ENCODE measurements around the gene ZMIZ1. TPM values are rescaled to one million over a fixed set of nuclear protein-coding genes. Genes with fewer than 3 reads are reported as not detected.

The ZMIZ1 gene
- total RNA-seq, 1 experiment from 2014 or later: 35.8 TPM

DNA sequence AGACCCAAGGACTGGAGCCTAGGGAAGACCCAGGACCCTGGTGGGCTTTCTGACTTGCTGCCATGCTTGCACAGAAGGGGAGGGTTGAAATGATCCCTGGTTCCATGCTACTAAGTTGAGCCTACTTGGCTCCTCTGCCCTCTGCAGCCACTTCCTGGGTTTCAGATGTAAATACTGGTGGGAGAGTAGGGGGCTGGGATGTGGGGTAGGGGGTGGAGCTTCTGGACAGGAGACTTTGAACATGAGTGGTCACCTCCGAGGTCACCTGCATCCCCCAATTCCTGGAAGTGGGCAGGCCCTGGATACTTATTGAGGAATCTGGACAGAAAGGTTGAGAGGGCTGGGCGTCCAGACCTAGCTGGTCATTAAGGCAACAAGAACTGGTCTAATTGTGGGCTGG lies 2.9 kb upstream of the ZMIZ1 start:
- Histone ChIP-seq H3K4me3 (ENCODE audit: low read depth, low read length, poor library complexity, severe bottlenecking) (no peak overlapping the region), H3K36me3 (ENCODE audit: insufficient read depth, low read length, poor library complexity, severe bottlenecking) (no peaks in the 10 kb centered on the region), H3K27ac (ENCODE audit: low read depth, low read length, poor library complexity, severe bottlenecking) (no peak overlapping the region), H3K27me3 (replicated peaks; ENCODE audit: insufficient read depth, low read depth, low read length, poor library complexity) (no peaks in the 10 kb centered on the region), H3K9me3 (ENCODE audit: low read depth, low read length, poor library complexity, severe bottlenecking) (no peaks in the 10 kb centered on the region), H3K4me1 (ENCODE audit: insufficient read depth, low read length, poor library complexity, severe bottlenecking) (peaks cover 8% of the 10 kb centered on the region)
- intact Hi-C loops (cut with micrococcal nuclease; ENCODE audit: unreplicated experiment): loop anchor here (5.0 to 10.0 kb wide), 3 partner anchors 94 to 1024 kb away; no protein-coding TSS in a partner anchor
- CTCF ChIA-PET: interaction anchor here (1.2 kb wide), 1 partner anchor 92 kb away, joined by 3 read pairs; no protein-coding TSS in a partner anchor
- DNase-seq (ENCODE audit: low spot score): no peak
- TF ChIP-seq EZH2 (IDR thresholded peaks at IDR 0.05; ENCODE audit: borderline replicate concordance, low read depth, low read length, poor library complexity, severe bottlenecking): no peak
- TF ChIP-seq, protein P1, sequence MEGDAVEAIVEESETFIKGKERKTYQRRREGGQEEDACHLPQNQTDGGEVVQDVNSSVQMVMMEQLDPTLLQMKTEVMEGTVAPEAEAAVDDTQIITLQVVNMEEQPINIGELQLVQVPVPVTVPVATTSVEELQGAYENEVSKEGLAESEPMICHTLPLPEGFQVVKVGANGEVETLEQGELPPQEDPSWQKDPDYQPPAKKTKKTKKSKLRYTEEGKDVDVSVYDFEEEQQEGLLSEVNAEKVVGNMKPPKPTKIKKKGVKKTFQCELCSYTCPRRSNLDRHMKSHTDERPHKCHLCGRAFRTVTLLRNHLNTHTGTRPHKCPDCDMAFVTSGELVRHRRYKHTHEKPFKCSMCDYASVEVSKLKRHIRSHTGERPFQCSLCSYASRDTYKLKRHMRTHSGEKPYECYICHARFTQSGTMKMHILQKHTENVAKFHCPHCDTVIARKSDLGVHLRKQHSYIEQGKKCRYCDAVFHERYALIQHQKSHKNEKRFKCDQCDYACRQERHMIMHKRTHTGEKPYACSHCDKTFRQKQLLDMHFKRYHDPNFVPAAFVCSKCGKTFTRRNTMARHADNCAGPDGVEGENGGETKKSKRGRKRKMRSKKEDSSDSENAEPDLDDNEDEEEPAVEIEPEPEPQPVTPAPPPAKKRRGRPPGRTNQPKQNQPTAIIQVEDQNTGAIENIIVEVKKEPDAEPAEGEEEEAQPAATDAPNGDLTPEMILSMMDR (conservative IDR thresholded peaks at IDR 0.05; ENCODE audit: low read depth, low read length): no peak
- BruUV-seq (replicated peaks): no TSS peak
- POLR2A ChIA-PET (ENCODE audit: low non-redundant PET): no interaction called here

GRCh38 chr10:79066411-79067240 lies 2.1 kb upstream of the ZMIZ1 start:
- no peak for TF ChIP-seq EZH2 (IDR thresholded peaks at IDR 0.05; ENCODE audit: borderline replicate concordance, low read depth, low read length, poor library complexity, severe bottlenecking)
- TF ChIP-seq, protein P1 (conservative IDR thresholded peaks at IDR 0.05; ENCODE audit: low read depth, low read length): no peak
- CTCF ChIA-PET: interaction anchor here (0.6 to 1.2 kb wide), 4 partner anchors 48 to 1019 kb away, joined by 3 to 4 read pairs (median 3); no protein-coding TSS in a partner anchor
- H3K4me3 ChIP-seq (ENCODE audit: low read depth, low read length, poor library complexity, severe bottlenecking): peak overlapping the region; percentile 86
- H3K27ac ChIP-seq (ENCODE audit: low read depth, low read length, poor library complexity, severe bottlenecking): no peak overlapping the region
- no peaks in the 10 kb centered on the region for H3K9me3 ChIP-seq (ENCODE audit: low read depth, low read length, poor library complexity, severe bottlenecking)
- H3K27me3 ChIP-seq (replicated peaks; ENCODE audit: insufficient read depth, low read depth, low read length, poor library complexity): no peaks in the 10 kb centered on the region
- intact Hi-C loops (cut with micrococcal nuclease; ENCODE audit: unreplicated experiment): loop anchor here (5.0 to 10.0 kb wide), 3 partner anchors 94 to 1024 kb away; no protein-coding TSS in a partner anchor
- POLR2A ChIA-PET (ENCODE audit: low non-redundant PET): interaction anchor here (0.7 kb wide), 1 partner anchor 67 kb away, joined by 3 read pairs; no protein-coding TSS in a partner anchor
- DNase-seq (ENCODE audit: low spot score): peak; percentile 48
- BruUV-seq (replicated peaks): no TSS peak
- peaks cover 16% of the 10 kb centered on the region for H3K4me1 ChIP-seq (ENCODE audit: insufficient read depth, low read length, poor library complexity, severe bottlenecking)
- H3K36me3 ChIP-seq (ENCODE audit: insufficient read depth, low read length, poor library complexity, severe bottlenecking): no peaks in the 10 kb centered on the region

GRCh38 chr10:79067241-79068202 lies 1.2 kb upstream of the ZMIZ1 start:
- TF ChIP-seq EZH2 (IDR thresholded peaks at IDR 0.05; ENCODE audit: borderline replicate concordance, low read depth, low read length, poor library complexity, severe bottlenecking): no peak
- TF ChIP-seq, protein P1 (conservative IDR thresholded peaks at IDR 0.05; ENCODE audit: low read depth, low read length): 0 out of 2 replicates have a peak, but pooled peaks have one; percentile 17
- peak; percentile 89 for DNase-seq (ENCODE audit: low spot score)
- Histone ChIP-seq H3K36me3 (ENCODE audit: insufficient read depth, low read length, poor library complexity, severe bottlenecking) (no peaks in the 10 kb centered on the region), H3K27ac (ENCODE audit: low read depth, low read length, poor library complexity, severe bottlenecking) (peak overlapping the region; percentile 47), H3K9me3 (ENCODE audit: low read depth, low read length, poor library complexity, severe bottlenecking) (no peaks in the 10 kb centered on the region), H3K4me1 (ENCODE audit: insufficient read depth, low read length, poor library complexity, severe bottlenecking) (peaks cover 18% of the 10 kb centered on the region), H3K27me3 (replicated peaks; ENCODE audit: insufficient read depth, low read depth, low read length, poor library complexity) (no peaks in the 10 kb centered on the region), H3K4me3 (ENCODE audit: low read depth, low read length, poor library complexity, severe bottlenecking) (peak overlapping the region; percentile 86)
- no TSS peak for BruUV-seq (replicated peaks)
- ChIA-PET CTCF (interaction anchor here (0.6 to 1.0 kb wide), 4 partner anchors 47 to 1020 kb away, joined by 3 to 7 read pairs (median 4); no protein-coding TSS in a partner anchor), POLR2A (ENCODE audit: low non-redundant PET) (interaction anchor here (0.6 kb wide), 1 partner anchor 178 kb away, joined by 16 read pairs; no protein-coding TSS in a partner anchor)
- intact Hi-C loops (cut with micrococcal nuclease; ENCODE audit: unreplicated experiment): loop anchor here (1.0 to 10.0 kb wide), 4 partner anchors 95 to 1025 kb away; no protein-coding TSS in a partner anchor
